ENCODE measurements around the gene FARP1.

Gene FARP1

DNA sequence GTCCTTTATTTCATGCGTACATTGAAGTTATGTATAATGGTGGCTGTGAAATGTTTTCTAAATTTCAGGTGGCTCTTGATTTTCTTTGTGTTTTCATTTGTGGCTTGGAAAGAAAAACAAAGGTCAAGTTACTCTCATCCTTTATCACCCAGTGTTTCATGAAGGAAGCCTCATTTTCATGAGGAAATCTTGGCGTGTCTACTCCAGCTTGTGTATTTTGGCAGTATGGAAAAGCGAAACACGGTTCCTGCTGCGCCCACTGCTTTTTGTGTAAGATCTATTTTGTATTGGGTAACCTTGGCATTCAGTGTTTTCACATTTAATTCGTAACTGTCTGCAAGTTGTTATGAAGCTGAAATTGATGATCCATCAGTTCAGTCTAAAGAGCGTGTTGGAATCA is 181.2 kb downstream of the FARP1 start (continued):
- no peak for TF ChIP-seq ZNF777 (tag by site-specific recombination; IDR thresholded peaks at IDR 0.05; ENCODE audit: borderline replicate concordance)
- no peak for TF ChIP-seq HOXA7 (CRISPR knock-in tag; IDR thresholded peaks at IDR 0.05; ENCODE audit: borderline replicate concordance)
- TF ChIP-seq OVOL3 (tag by site-specific recombination; IDR thresholded peaks at IDR 0.05) = no peak; the same call in 1 of the 2 replicates
- no peak for TF ChIP-seq TCF7L2 (IDR thresholded peaks at IDR 0.05; ENCODE audit: borderline replicate concordance, low read depth, low read length)
- no peak for TF ChIP-seq ZFP41 (tag by site-specific recombination; IDR thresholded peaks at IDR 0.05; ENCODE audit: borderline replicate concordance)
- no peak for TF ChIP-seq ZNF184 (tag by site-specific recombination; IDR thresholded peaks at IDR 0.05)
- TF ChIP-seq, protein P1, sequence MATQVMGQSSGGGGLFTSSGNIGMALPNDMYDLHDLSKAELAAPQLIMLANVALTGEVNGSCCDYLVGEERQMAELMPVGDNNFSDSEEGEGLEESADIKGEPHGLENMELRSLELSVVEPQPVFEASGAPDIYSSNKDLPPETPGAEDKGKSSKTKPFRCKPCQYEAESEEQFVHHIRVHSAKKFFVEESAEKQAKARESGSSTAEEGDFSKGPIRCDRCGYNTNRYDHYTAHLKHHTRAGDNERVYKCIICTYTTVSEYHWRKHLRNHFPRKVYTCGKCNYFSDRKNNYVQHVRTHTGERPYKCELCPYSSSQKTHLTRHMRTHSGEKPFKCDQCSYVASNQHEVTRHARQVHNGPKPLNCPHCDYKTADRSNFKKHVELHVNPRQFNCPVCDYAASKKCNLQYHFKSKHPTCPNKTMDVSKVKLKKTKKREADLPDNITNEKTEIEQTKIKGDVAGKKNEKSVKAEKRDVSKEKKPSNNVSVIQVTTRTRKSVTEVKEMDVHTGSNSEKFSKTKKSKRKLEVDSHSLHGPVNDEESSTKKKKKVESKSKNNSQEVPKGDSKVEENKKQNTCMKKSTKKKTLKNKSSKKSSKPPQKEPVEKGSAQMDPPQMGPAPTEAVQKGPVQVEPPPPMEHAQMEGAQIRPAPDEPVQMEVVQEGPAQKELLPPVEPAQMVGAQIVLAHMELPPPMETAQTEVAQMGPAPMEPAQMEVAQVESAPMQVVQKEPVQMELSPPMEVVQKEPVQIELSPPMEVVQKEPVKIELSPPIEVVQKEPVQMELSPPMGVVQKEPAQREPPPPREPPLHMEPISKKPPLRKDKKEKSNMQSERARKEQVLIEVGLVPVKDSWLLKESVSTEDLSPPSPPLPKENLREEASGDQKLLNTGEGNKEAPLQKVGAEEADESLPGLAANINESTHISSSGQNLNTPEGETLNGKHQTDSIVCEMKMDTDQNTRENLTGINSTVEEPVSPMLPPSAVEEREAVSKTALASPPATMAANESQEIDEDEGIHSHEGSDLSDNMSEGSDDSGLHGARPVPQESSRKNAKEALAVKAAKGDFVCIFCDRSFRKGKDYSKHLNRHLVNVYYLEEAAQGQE (tag by site-specific recombination; IDR thresholded peaks at IDR 0.05) = no peak
- TF ChIP-seq WT1 (tag by site-specific recombination; IDR thresholded peaks at IDR 0.05) = no peak
- TF ChIP-seq ZNF792 (tag by site-specific recombination; IDR thresholded peaks at IDR 0.05) = no peak
- TF ChIP-seq ZNF138 (tag by site-specific recombination; IDR thresholded peaks at IDR 0.05; ENCODE audit: borderline replicate concordance) = no peak
- no peak for TF ChIP-seq EGR2 (tag by site-specific recombination; IDR thresholded peaks at IDR 0.05; ENCODE audit: low read depth)
- TF ChIP-seq OSR2 (tag by site-specific recombination; IDR thresholded peaks at IDR 0.05) = peak; percentile 83
- TF ChIP-seq, protein P2, sequence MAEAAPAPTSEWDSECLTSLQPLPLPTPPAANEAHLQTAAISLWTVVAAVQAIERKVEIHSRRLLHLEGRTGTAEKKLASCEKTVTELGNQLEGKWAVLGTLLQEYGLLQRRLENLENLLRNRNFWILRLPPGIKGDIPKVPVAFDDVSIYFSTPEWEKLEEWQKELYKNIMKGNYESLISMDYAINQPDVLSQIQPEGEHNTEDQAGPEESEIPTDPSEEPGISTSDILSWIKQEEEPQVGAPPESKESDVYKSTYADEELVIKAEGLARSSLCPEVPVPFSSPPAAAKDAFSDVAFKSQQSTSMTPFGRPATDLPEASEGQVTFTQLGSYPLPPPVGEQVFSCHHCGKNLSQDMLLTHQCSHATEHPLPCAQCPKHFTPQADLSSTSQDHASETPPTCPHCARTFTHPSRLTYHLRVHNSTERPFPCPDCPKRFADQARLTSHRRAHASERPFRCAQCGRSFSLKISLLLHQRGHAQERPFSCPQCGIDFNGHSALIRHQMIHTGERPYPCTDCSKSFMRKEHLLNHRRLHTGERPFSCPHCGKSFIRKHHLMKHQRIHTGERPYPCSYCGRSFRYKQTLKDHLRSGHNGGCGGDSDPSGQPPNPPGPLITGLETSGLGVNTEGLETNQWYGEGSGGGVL (tag by site-specific recombination; IDR thresholded peaks at IDR 0.05) = no peak
- no peak for TF ChIP-seq ZNF548 (tag by site-specific recombination; IDR thresholded peaks at IDR 0.05)
- no peak for TF ChIP-seq SETDB1 (IDR thresholded peaks at IDR 0.05; ENCODE audit: insufficient read length, low read length)
- TF ChIP-seq, protein P3, sequence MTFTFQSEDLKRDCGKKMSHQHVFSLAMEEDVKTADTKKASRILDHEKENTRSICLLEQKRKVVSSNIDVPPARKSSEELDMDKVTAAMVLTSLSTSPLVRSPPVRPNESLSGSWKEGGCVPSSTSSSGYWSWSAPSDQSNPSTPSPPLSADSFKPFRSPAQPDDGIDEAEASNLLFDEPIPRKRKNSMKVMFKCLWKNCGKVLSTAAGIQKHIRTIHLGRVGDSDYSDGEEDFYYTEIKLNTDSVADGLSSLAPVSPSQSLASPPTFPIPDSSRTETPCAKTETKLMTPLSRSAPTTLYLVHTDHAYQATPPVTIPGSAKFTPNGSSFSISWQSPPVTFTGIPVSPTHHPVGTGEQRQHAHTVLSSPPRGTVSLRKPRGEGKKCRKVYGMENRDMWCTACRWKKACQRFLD (tag by site-specific recombination; IDR thresholded peaks at IDR 0.05) = no peak
- TF ChIP-seq ZNF248 (tag by site-specific recombination; IDR thresholded peaks at IDR 0.05) = no peak
- TF ChIP-seq ZNF2 (tag by site-specific recombination; IDR thresholded peaks at IDR 0.05) = 0 out of 2 replicates have a peak, but pooled peaks have one; percentile 44
- no peak for TF ChIP-seq HOXC10 (CRISPR knock-in tag; IDR thresholded peaks at IDR 0.05)
- TF ChIP-seq ZNF707 (tag by site-specific recombination; IDR thresholded peaks at IDR 0.05) = no peak
- peak; percentile 35; the same call in 1 of the 2 replicates for TF ChIP-seq ZNF629 (tag by site-specific recombination; IDR thresholded peaks at IDR 0.05)
- TF ChIP-seq, protein P4, sequence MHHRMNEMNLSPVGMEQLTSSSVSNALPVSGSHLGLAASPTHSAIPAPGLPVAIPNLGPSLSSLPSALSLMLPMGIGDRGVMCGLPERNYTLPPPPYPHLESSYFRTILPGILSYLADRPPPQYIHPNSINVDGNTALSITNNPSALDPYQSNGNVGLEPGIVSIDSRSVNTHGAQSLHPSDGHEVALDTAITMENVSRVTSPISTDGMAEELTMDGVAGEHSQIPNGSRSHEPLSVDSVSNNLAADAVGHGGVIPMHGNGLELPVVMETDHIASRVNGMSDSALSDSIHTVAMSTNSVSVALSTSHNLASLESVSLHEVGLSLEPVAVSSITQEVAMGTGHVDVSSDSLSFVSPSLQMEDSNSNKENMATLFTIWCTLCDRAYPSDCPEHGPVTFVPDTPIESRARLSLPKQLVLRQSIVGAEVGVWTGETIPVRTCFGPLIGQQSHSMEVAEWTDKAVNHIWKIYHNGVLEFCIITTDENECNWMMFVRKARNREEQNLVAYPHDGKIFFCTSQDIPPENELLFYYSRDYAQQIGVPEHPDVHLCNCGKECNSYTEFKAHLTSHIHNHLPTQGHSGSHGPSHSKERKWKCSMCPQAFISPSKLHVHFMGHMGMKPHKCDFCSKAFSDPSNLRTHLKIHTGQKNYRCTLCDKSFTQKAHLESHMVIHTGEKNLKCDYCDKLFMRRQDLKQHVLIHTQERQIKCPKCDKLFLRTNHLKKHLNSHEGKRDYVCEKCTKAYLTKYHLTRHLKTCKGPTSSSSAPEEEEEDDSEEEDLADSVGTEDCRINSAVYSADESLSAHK (tag by site-specific recombination; IDR thresholded peaks at IDR 0.05) = peak; percentile 49; the same call in 1 of the 2 replicates
- TF ChIP-seq YY2 (tag by site-specific recombination; IDR thresholded peaks at IDR 0.05) = no peak
- no peak for TF ChIP-seq ZNF292 (tag by site-specific recombination; IDR thresholded peaks at IDR 0.05; ENCODE audit: borderline replicate concordance, low read depth)
- TF ChIP-seq, protein P5, sequence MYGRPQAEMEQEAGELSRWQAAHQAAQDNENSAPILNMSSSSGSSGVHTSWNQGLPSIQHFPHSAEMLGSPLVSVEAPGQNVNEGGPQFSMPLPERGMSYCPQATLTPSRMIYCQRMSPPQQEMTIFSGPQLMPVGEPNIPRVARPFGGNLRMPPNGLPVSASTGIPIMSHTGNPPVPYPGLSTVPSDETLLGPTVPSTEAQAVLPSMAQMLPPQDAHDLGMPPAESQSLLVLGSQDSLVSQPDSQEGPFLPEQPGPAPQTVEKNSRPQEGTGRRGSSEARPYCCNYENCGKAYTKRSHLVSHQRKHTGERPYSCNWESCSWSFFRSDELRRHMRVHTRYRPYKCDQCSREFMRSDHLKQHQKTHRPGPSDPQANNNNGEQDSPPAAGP (tag by site-specific recombination; IDR thresholded peaks at IDR 0.05) = no peak
- TF ChIP-seq, protein P6, sequence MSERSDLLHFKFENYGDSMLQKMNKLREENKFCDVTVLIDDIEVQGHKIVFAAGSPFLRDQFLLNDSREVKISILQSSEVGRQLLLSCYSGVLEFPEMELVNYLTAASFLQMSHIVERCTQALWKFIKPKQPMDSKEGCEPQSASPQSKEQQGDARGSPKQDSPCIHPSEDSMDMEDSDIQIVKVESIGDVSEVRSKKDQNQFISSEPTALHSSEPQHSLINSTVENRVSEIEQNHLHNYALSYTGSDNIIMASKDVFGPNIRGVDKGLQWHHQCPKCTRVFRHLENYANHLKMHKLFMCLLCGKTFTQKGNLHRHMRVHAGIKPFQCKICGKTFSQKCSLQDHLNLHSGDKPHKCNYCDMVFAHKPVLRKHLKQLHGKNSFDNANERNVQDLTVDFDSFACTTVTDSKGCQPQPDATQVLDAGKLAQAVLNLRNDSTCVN (tag by site-specific recombination; optimal IDR thresholded peaks at IDR 0.05) = no peak
- TF ChIP-seq ZSCAN16 (tag by site-specific recombination; IDR thresholded peaks at IDR 0.05) = no peak
